H9 (cell line): ENCODE data around the gene TRMT61A. TPM values are rescaled to one million over a fixed set of nuclear protein-coding genes. Genes with fewer than 3 reads are reported as not detected.

Experiments used
- DNase-seq: peaks from one replicate; pipeline ENCODE4 v3.0.0-alpha.2; 2017
- H2AFZ ChIP-seq: one replicate; pipeline ENCODE4 v1.6.1; 2013; ENCODE audit warnings: mild to moderate bottlenecking, low read length, control low read depth, moderate library complexity
- H2AK5ac ChIP-seq: 2 replicates; pipeline ENCODE4 v1.6.1; 2013; ENCODE audit warnings: low read length, control low read depth, mixed read lengths; ENCODE audit not compliant: insufficient read length
- H2BK120ac ChIP-seq: one replicate; pipeline ENCODE4 v1.6.1; 2013; ENCODE audit warnings: low read depth, mild to moderate bottlenecking, low read length, control low read depth, inconsistent platforms; ENCODE audit not compliant: poor library complexity, severe bottlenecking
- H2BK12ac ChIP-seq: 2 replicates; pipeline ENCODE4 v1.6.1; 2013; ENCODE audit warnings: low read length, control low read depth, mixed read lengths, low read depth; ENCODE audit not compliant: insufficient read length
- H2BK15ac ChIP-seq: 2 replicates; pipeline ENCODE4 v1.6.1; 2013; ENCODE audit warnings: low read depth, low read length, control low read depth
- H2BK20ac ChIP-seq: one replicate; pipeline ENCODE4 v1.6.1; 2013; ENCODE audit warnings: low read depth, mild to moderate bottlenecking, low read length, control low read depth, inconsistent platforms; ENCODE audit not compliant: poor library complexity, severe bottlenecking
- H2BK5ac ChIP-seq: 2 replicates; pipeline ENCODE4 v1.6.1; 2013; ENCODE audit warnings: low read length, control low read depth, mixed read lengths; ENCODE audit not compliant: insufficient read length
- H3K14ac ChIP-seq: 2 replicates; pipeline ENCODE4 v1.6.1; 2013; ENCODE audit warnings: low read length, control low read depth; ENCODE audit not compliant: insufficient read depth
- H3K18ac ChIP-seq: 2 replicates; pipeline ENCODE4 v1.6.1; 2013; ENCODE audit warnings: low read depth, mild to moderate bottlenecking, mixed read lengths, low read length, control low read depth; ENCODE audit not compliant: insufficient read length
- H3K23ac ChIP-seq: 2 replicates; pipeline ENCODE4 v1.6.1; 2013; ENCODE audit warnings: low read length, control low read depth, mixed read lengths, low read depth; ENCODE audit not compliant: insufficient read length
- H3K23me2 ChIP-seq: 2 replicates; pipeline ENCODE4 v1.6.1; 2013; ENCODE audit warnings: low read depth, mild to moderate bottlenecking, mixed read lengths, low read length, control low read depth; ENCODE audit not compliant: insufficient read length, poor library complexity, severe bottlenecking
- H3K27ac ChIP-seq: 2 replicates; pipeline ENCODE4 v1.5.1; 2013; ENCODE audit warnings: low read length, control low read depth, mixed read lengths, low read depth; ENCODE audit not compliant: insufficient read length
- H3K27me3 ChIP-seq: 2 replicates; pipeline ENCODE4 v1.6.1; 2013; ENCODE audit warnings: low read length, control low read depth, inconsistent platforms; ENCODE audit not compliant: insufficient read depth
- H3K4ac ChIP-seq: 2 replicates; pipeline ENCODE4 v1.6.1; 2013; ENCODE audit warnings: low read depth, mild to moderate bottlenecking, control low read depth, inconsistent platforms, low read length, moderate library complexity
- H3K4me1 ChIP-seq: 2 replicates; pipeline ENCODE4 v1.6.1; 2013; ENCODE audit warnings: low read length, control low read depth, inconsistent platforms; ENCODE audit not compliant: insufficient read depth
- H3K4me2 ChIP-seq: 2 replicates; pipeline ENCODE4 v1.6.1; 2013; ENCODE audit warnings: low read length, control low read depth, mixed read lengths; ENCODE audit not compliant: insufficient read length, insufficient read depth
- H3K56ac ChIP-seq: 2 replicates; pipeline ENCODE4 v1.6.1; 2013; ENCODE audit warnings: low read depth, mild to moderate bottlenecking, mixed read lengths, low read length, control low read depth; ENCODE audit not compliant: insufficient read length
- H3K79me1 ChIP-seq: 2 replicates; pipeline ENCODE4 v1.6.1; 2013; ENCODE audit warnings: low read depth, mild to moderate bottlenecking, moderate library complexity, low read length, control low read depth, inconsistent platforms; ENCODE audit not compliant: insufficient read depth, poor library complexity, severe bottlenecking
- H3K79me2 ChIP-seq: 2 replicates; pipeline ENCODE4 v1.6.1; 2013; ENCODE audit warnings: low read length, control low read depth, inconsistent platforms; ENCODE audit not compliant: insufficient read depth
- H3K9ac ChIP-seq: 2 replicates; pipeline ENCODE4 v1.6.1; 2013; ENCODE audit warnings: low read length, control low read depth, mixed read lengths; ENCODE audit not compliant: insufficient read length; ENCODE audit errors: extremely low read depth
- H3K9me3 ChIP-seq: one replicate; pipeline ENCODE4 v1.6.1; 2013; ENCODE audit warnings: low read depth, low read length, inconsistent platforms; ENCODE audit not compliant: control insufficient read depth
- H3T11ph ChIP-seq: one replicate; pipeline ENCODE4 v1.6.1; 2013; ENCODE audit warnings: mild to moderate bottlenecking, low read length, control low read depth, inconsistent platforms
- H4K20me1 ChIP-seq: one replicate; pipeline ENCODE4 v1.6.1; 2013; ENCODE audit not compliant: control insufficient read depth, insufficient read length, insufficient read depth
- H4K5ac ChIP-seq: 2 replicates; pipeline ENCODE4 v1.6.1; 2013; ENCODE audit warnings: low read depth, mild to moderate bottlenecking, mixed read lengths, low read length, control low read depth; ENCODE audit not compliant: insufficient read length
- H4K8ac ChIP-seq: replicated peaks from 2 replicates; pipeline ENCODE4 v1.6.1; 2013; ENCODE audit warnings: low read length, control low read depth, mixed read lengths, low read depth; ENCODE audit not compliant: insufficient read length
- H4K91ac ChIP-seq: 2 replicates; pipeline ENCODE4 v1.6.1; 2013; ENCODE audit warnings: low read depth, mild to moderate bottlenecking, moderate library complexity, mixed read lengths, low read length, control low read depth; ENCODE audit not compliant: insufficient read length
- H3K27ac Mint-ChIP-seq, 3 experiments: 2 replicates in 2 of 3; 3 replicates in 1 of 3; pipeline ENCODE4 v1.8.0; 2020 to 2021; ENCODE audit warnings: mixed read lengths in 3 of 3, mild to moderate bottlenecking in 1 of 3, moderate library complexity in 1 of 3
- H3K27me3 Mint-ChIP-seq: 2 replicates; pipeline ENCODE4 v1.8.0; 2021; ENCODE audit warnings: low read depth, mild to moderate bottlenecking, moderate library complexity, mixed read lengths
- H3K36me3 Mint-ChIP-seq, 3 experiments: 2 replicates in 2 of 3; 3 replicates in 1 of 3; pipeline ENCODE4 v1.8.0; 2020 to 2021; ENCODE audit warnings: low read depth in 3 of 3, mixed read lengths in 3 of 3; ENCODE audit not compliant: insufficient read depth in 1 of 3
- H3K4me1 Mint-ChIP-seq, 2 experiments: 2 replicates each; pipeline ENCODE4 v1.8.0; 2020; ENCODE audit warnings: mixed read lengths in 2 of 2
- H3K4me3 Mint-ChIP-seq, 2 experiments: 2 replicates in 1 of 2; 3 replicates in 1 of 2; pipeline ENCODE4 v1.8.0; 2020 to 2021; ENCODE audit warnings: mild to moderate bottlenecking in 2 of 2, mixed read lengths in 2 of 2, moderate library complexity in 1 of 2
- H3K9me3 Mint-ChIP-seq, 2 experiments: 2 replicates in 1 of 2; 3 replicates in 1 of 2; pipeline ENCODE4 v1.8.0; 2020; ENCODE audit warnings: mild to moderate bottlenecking in 2 of 2, mixed read lengths in 2 of 2, moderate library complexity in 1 of 2
- WGBS: extraction: QIAGEN DNeasy Blood & Tissue Kit; methylation state at CpG from one replicate; pipeline ENCODE4 v1.1.7; 2013; ENCODE audit warnings: missing lambda C conversion rate, low lambda C conversion rate, mixed read lengths; ENCODE audit not compliant: insufficient read length; ENCODE audit errors: extremely low coverage; 5-methylcytosine and 5-hydroxymethylcytosine counted together
- total RNA-seq: library from RNA; stranded (reverse); gene quantifications from 2 replicates; pipeline ENCODE4 v1.2.1, GENCODE V29; 2021
- TF ChIP-seq, protein P1 (sequence below): fragments of 200-600 bp; sonication (generic); conservative IDR thresholded peaks from 3 replicates; pipeline ENCODE4 v1.8.0; 2021; ENCODE audit warnings: antibody characterized with exemption, mild to moderate bottlenecking

TRMT61A gene
- total RNA-seq, 1 experiment from 2014 or later, result 21.9 TPM

- no peak overlapping the region for H2BK15ac ChIP-seq
- H3K79me2 ChIP-seq, result no peaks in the 10 kb centered on the region
- no peaks in the 10 kb centered on the region for H3K27me3 ChIP-seq
- H3T11ph ChIP-seq, result no peak overlapping the region
- no peak overlapping the region for H2BK120ac ChIP-seq
- H3K27ac Mint-ChIP-seq, result peak overlapping the region in 1 of 3 experiments; percentile 65; a peak in 3 of 7 replicates
- no peaks in the 10 kb centered on the region for H4K20me1 ChIP-seq
- no peak overlapping the region for H3K9ac ChIP-seq
- H2BK5ac ChIP-seq, result no peak overlapping the region
- H3K9me3 Mint-ChIP-seq, result no peaks in the 10 kb centered on the region
- H2AK5ac ChIP-seq, result no peak overlapping the region
- no peaks in the 10 kb centered on the region for H3K23me2 ChIP-seq
- H3K27ac ChIP-seq, result no peak overlapping the region
- TF ChIP-seq, protein P1, sequence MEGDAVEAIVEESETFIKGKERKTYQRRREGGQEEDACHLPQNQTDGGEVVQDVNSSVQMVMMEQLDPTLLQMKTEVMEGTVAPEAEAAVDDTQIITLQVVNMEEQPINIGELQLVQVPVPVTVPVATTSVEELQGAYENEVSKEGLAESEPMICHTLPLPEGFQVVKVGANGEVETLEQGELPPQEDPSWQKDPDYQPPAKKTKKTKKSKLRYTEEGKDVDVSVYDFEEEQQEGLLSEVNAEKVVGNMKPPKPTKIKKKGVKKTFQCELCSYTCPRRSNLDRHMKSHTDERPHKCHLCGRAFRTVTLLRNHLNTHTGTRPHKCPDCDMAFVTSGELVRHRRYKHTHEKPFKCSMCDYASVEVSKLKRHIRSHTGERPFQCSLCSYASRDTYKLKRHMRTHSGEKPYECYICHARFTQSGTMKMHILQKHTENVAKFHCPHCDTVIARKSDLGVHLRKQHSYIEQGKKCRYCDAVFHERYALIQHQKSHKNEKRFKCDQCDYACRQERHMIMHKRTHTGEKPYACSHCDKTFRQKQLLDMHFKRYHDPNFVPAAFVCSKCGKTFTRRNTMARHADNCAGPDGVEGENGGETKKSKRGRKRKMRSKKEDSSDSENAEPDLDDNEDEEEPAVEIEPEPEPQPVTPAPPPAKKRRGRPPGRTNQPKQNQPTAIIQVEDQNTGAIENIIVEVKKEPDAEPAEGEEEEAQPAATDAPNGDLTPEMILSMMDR, result peak; percentile 98
- H4K91ac ChIP-seq, result no peak overlapping the region
- H4K5ac ChIP-seq, result no peak overlapping the region
- no peak overlapping the region for H4K8ac ChIP-seq
- no peaks in the 10 kb centered on the region for H3K4me1 ChIP-seq
- H3K4ac ChIP-seq, result no peak overlapping the region
- no peaks in the 10 kb centered on the region for H3K9me3 ChIP-seq
- H3K18ac ChIP-seq, result no peak overlapping the region
- no peak overlapping the region for H3K23ac ChIP-seq
- WGBS, result no CpG with 5 or more reads among the region's 17 CpGs
- H3K4me1 Mint-ChIP-seq, result peaks cover 0 to 2% of the 10 kb centered on the region in 2 experiments; a peak in 2 of 4 replicates
- H3K14ac ChIP-seq, result no peak overlapping the region
- H2BK20ac ChIP-seq, result no peak overlapping the region
- H3K4me3 Mint-ChIP-seq, result no peak overlapping the region
- H3K27me3 Mint-ChIP-seq, result no peaks in the 10 kb centered on the region
- no peak overlapping the region for H2BK12ac ChIP-seq
- H2AFZ ChIP-seq, result no peak overlapping the region
- peak; percentile 87 for DNase-seq
- no peaks in the 10 kb centered on the region for H3K79me1 ChIP-seq
- H3K56ac ChIP-seq, result no peak overlapping the region
- H3K4me2 ChIP-seq, result no peak overlapping the region
- peaks cover 32 to 58% (median 52%) of the 10 kb centered on the region in 3 experiments for H3K36me3 Mint-ChIP-seq
These were observed 28.6 kb upstream of the TRMT61A start for GRCh38 chr14:103500148-103500990.
